HepG2 (cell line): Measurements from ENCODE around the gene TANC2. TPM values are rescaled to one million over a fixed set of nuclear protein-coding genes. Genes with fewer than 3 reads are reported as not detected.

Experiments used
- ATAC-seq: fragments of 200-7000 bp; cut with Tn5 transposase; 3 replicates; pipeline ENCODE4 v1.9.1; 2020; ENCODE audit warnings: mild to moderate bottlenecking, moderate library complexity
- BruUV-seq: library from RNA; stranded (reverse); fragments of 400-500 nt; replicated peaks from 2 replicates; lab custom pipeline; 2021; lab: Mats Ljungman, UMichigan
- CTCF ChIA-PET: fragments of 300-600 bp; formaldehyde crosslinking; extraction: SDS; loops from one replicate; lab custom pipeline; 2021; ENCODE audit warnings: low total read pairs, inconsistent platforms, low intra/inter-chr PET ratio; lab: Yijun Ruan, JAX
- POLR2A ChIA-PET: fragments of 350-600 bp; sonication (Branson Sonifier 250); formaldehyde crosslinking; loops from one replicate; lab custom pipeline; 2020; ENCODE audit warnings: antibody characterized with exemption, inconsistent platforms; lab: Yijun Ruan, JAX
- DNase-seq: peaks from one replicate; pipeline ENCODE4 v3.0.0-alpha.2; 2015; ENCODE audit warnings: low spot score
- FAIRE-seq: peaks from 3 replicates; lab custom pipeline; 2011; peaks lifted over from hg19 to GRCh38; lab: Jason Lieb, UNC
- H2AFZ ChIP-seq: one replicate; pipeline ENCODE4 v1.6.1; 2011; ENCODE audit warnings: low read length, inconsistent platforms
- H3K27ac ChIP-seq: fragments of 300-600 bp; 3 replicates; pipeline ENCODE4 v1.8.0; 2011; ENCODE audit warnings: mixed run types, mild to moderate bottlenecking, mixed read lengths, low read length, inconsistent platforms; ENCODE audit not compliant: insufficient read depth; ENCODE audit errors: extremely low read length
- H3K27me3 ChIP-seq, 2 experiments: fragments of 200-600 bp in 1 of 2; 2 replicates in 1 of 2; 3 replicates in 1 of 2; pipeline versions ENCODE4 v1.6.0 to v1.8.0; 2011; ENCODE audit warnings: low read length in 2 of 2, mild to moderate bottlenecking in 2 of 2, moderate library complexity in 2 of 2, inconsistent platforms in 1 of 2; ENCODE audit not compliant: insufficient read depth in 2 of 2, control insufficient read depth in 1 of 2
- H3K36me3 ChIP-seq, 2 experiments: fragments of 200-600 bp in 1 of 2; replicated peaks in 1 of 2; 2 replicates in 1 of 2; 3 replicates in 1 of 2; pipeline versions ENCODE4 v1.5.1 to v1.8.0; 2011; ENCODE audit warnings: low read length in 2 of 2, inconsistent platforms in 1 of 2; ENCODE audit not compliant: insufficient read depth in 2 of 2, control insufficient read depth in 1 of 2
- H3K4me1 ChIP-seq: 2 replicates; pipeline ENCODE4 v1.5.1; 2012; ENCODE audit warnings: low read length, inconsistent platforms; ENCODE audit not compliant: insufficient read depth
- H3K4me2 ChIP-seq: 2 replicates; pipeline ENCODE4 v1.6.0; 2011; ENCODE audit warnings: low read depth, low read length, inconsistent platforms
- H3K4me3 ChIP-seq, 3 experiments: fragments of 200-600 bp in 1 of 3; sonication (generic), shearing (Covaris generic) in 1 of 3; replicated peaks in 1 of 3; 2 replicates each; pipeline ENCODE4 v1.5.1; 2011 to 2016; ENCODE audit warnings: low read length in 3 of 3, inconsistent platforms in 2 of 3, low read depth in 2 of 3, mild to moderate bottlenecking in 2 of 3, control low read depth in 1 of 3, mixed read lengths in 1 of 3; ENCODE audit not compliant: insufficient read depth in 1 of 3
- H3K79me2 ChIP-seq: one replicate; pipeline ENCODE4 v1.6.1; 2011; ENCODE audit warnings: low read length, inconsistent platforms; ENCODE audit not compliant: insufficient read depth
- H3K9ac ChIP-seq: 2 replicates; pipeline ENCODE4 v1.6.0; 2011; ENCODE audit warnings: mild to moderate bottlenecking, low read depth, low read length, inconsistent platforms; ENCODE audit not compliant: insufficient read depth
- H3K9me3 ChIP-seq: 2 replicates; pipeline ENCODE4 v1.5.1; 2012; ENCODE audit warnings: mild to moderate bottlenecking, low read length
- H4K20me1 ChIP-seq: 2 replicates; pipeline ENCODE4 v1.6.0; 2011; ENCODE audit warnings: inconsistent platforms, mild to moderate bottlenecking, low read length, moderate library complexity; ENCODE audit not compliant: insufficient read depth
- FIP1L1 ChIP-seq: fragments of 200-400 bp; formaldehyde crosslinking; IDR thresholded peaks from 2 replicates; pipeline ENCODE4 v1.6.1; 2018; ENCODE audit warnings: low read depth, mild to moderate bottlenecking, low read length, moderate library complexity, borderline replicate concordance; ENCODE audit not compliant: insufficient read depth
- FOXP1 ChIP-seq, 2 experiments: fragments of 450-650 bp in 1 of 2; IDR thresholded peaks; 2 replicates each; pipeline ENCODE4 v1.6.1; 2017 to 2018; ENCODE audit warnings: antibody characterized with exemption in 1 of 2
- HCFC1 ChIP-seq: fragments of 150-350 bp; IDR thresholded peaks from 2 replicates; pipeline ENCODE4 v1.6.1; 2014; ENCODE audit warnings: low read depth, low read length
- HIC2 ChIP-seq: sonication (generic); formaldehyde crosslinking; IDR thresholded peaks from 2 replicates; pipeline ENCODE4 v1.9.0; 2022; ENCODE audit warnings: low read depth, missing genetic modification reagents
- HNRNPK ChIP-seq: fragments of 200-400 bp; formaldehyde crosslinking; IDR thresholded peaks from 2 replicates; pipeline ENCODE4 v1.6.1; 2018; ENCODE audit warnings: low read length, low read depth, moderate library complexity, mild to moderate bottlenecking; ENCODE audit not compliant: poor library complexity, severe bottlenecking
- MEIS2 ChIP-seq: sonication (generic); formaldehyde crosslinking; IDR thresholded peaks from 2 replicates; pipeline ENCODE4 v1.9.0; 2021; ENCODE audit warnings: mild to moderate bottlenecking, missing genetic modification reagents
- MLX ChIP-seq: IDR thresholded peaks from 2 replicates; pipeline ENCODE4 v1.6.1; 2016
- MYC ChIP-seq: sonication (generic); formaldehyde crosslinking; IDR thresholded peaks from 2 replicates; pipeline ENCODE4 v1.9.0; 2021; ENCODE audit warnings: missing genetic modification reagents, borderline replicate concordance
- ZNF333 ChIP-seq: sonication (generic); formaldehyde crosslinking; IDR thresholded peaks from 2 replicates; pipeline ENCODE4 v1.4.0; 2020; ENCODE audit warnings: mild to moderate bottlenecking, missing genetic modification reagents, borderline replicate concordance
- ZNF652 ChIP-seq: IDR thresholded peaks from 2 replicates; pipeline ENCODE4 v1.6.1; 2016; ENCODE audit warnings: low read depth, borderline replicate concordance
- ZNF670 ChIP-seq: sonication (generic); formaldehyde crosslinking; IDR thresholded peaks from 2 replicates; pipeline ENCODE4 v1.8.0; 2022; ENCODE audit warnings: mild to moderate bottlenecking, missing genetic modification reagents, borderline replicate concordance
- WGBS: methylation state at CpG from one replicate; pipeline ENCODE4 v1.1.6; 2017; ENCODE audit warnings: low lambda C conversion rate; 5-methylcytosine and 5-hydroxymethylcytosine counted together
- in situ Hi-C: cut with HindIII; loops from 2 replicates; pipeline ENCODE4 v1.10.0; 2017; ENCODE audit warnings: low pct_unique_long_range_greater_than_20kb; ENCODE audit not compliant: extremely low pct_ligation_motif_present
- intact Hi-C: fragments of 100-400 bp; cut with micrococcal nuclease; formaldehyde crosslinking; loops from one replicate; pipeline ENCODE4 v1.10.0; 2022; ENCODE audit not compliant: unreplicated experiment
- polyA plus RNA-seq, 8 experiments: library from polyadenylated mRNA; depleted of rRNA in 3 of 8; stranded (reverse) in 7 of 8; unstranded in 1 of 8; fragments of >200 nt; fragmentation: Illumina TruSeq in 4 of 8; extraction: Trizol in 4 of 8; gene quantifications; 2 replicates each; pipeline versions ENCODE4 v1.2.1 to v1.2.3, GENCODE V29; 2011 to 2016; ENCODE audit warnings: low read depth in 4 of 8, missing spikeins in 1 of 8, mixed read lengths in 1 of 8; ENCODE audit not compliant: insufficient read depth in 1 of 8
- total RNA-seq, 5 experiments: library from RNA; depleted of rRNA; stranded (reverse); fragments of >200 nt; fragmentation: Illumina TruSeq; extraction: Trizol; gene quantifications; 2 replicates each; pipeline ENCODE4 v1.2.3, GENCODE V29; 2016; ENCODE audit warnings: low read depth in 1 of 5

TANC2 gene
- total and polyA plus RNA-seq, 2 of the 13 experiments (the other 11 are each of a cell fraction or from before 2014, with no cell fraction given): 0.08 to 0.20 TPM

- Histone ChIP-seq H3K27me3 (no peaks in the 10 kb centered on the region; a peak in 1 of 5 replicates), H3K79me2 (no peaks in the 10 kb centered on the region), H3K4me3 (no peak overlapping the region), H3K9me3 (no peaks in the 10 kb centered on the region), H3K9ac (no peak overlapping the region)
- POLR2A ChIA-PET: no interaction called here
- in situ Hi-C loops: no loop called here
- FAIRE-seq (no peak), DNase-seq (no peak)
- WGBS: 6% methylated on average over 1 of the region's 1 CpG
- intact Hi-C loops: no loop called here
- TF ChIP-seq ZNF333 (CRISPR knock-in tag): no peak
- TF ChIP-seq MYC (CRISPR knock-in tag): no peak
- no peak for TF ChIP-seq FIP1L1
- TF ChIP-seq, all 625 proteins: peak for 0
- Histone ChIP-seq H3K4me2 (no peak overlapping the region), H2AFZ (no peak overlapping the region), H3K27ac (no peak overlapping the region), H3K4me1 (no peaks in the 10 kb centered on the region), H3K36me3 (no peaks in the 10 kb centered on the region), H4K20me1 (no peaks in the 10 kb centered on the region)
- CTCF ChIA-PET: no interaction called here
- ATAC-seq: no peak
- no TSS peak for BruUV-seq
These were observed 32.1 kb downstream of the TANC2 start for GRCh38 chr17:62998166-62998565.

- Histone ChIP-seq H3K4me3 (no peak overlapping the region), H3K4me2 (no peak overlapping the region), H4K20me1 (no peaks in the 10 kb centered on the region), H3K27ac (no peak overlapping the region), H3K36me3 (no peaks in the 10 kb centered on the region), H3K9me3 (no peaks in the 10 kb centered on the region), H2AFZ (no peak overlapping the region), H3K4me1 (no peaks in the 10 kb centered on the region), H3K27me3 (no peaks in the 10 kb centered on the region; a peak in 1 of 5 replicates), H3K79me2 (no peaks in the 10 kb centered on the region), H3K9ac (no peak overlapping the region)
- intact Hi-C loops: no loop called here
- no TSS peak for BruUV-seq
- DNase-seq: no peak
- ATAC-seq: no peak
- no peak for FAIRE-seq
- in situ Hi-C loops: no loop called here
- TF ChIP-seq HIC2 (CRISPR knock-in tag): no peak
- no peak for TF ChIP-seq HCFC1
- no peak for TF ChIP-seq ZNF652 (CRISPR knock-in tag)
- no peak for TF ChIP-seq FOXP1 (IDR thresholded peaks at IDR 0.05)
- TF ChIP-seq FOXP1 (CRISPR knock-in tag; IDR thresholded peaks at IDR 0.05): no peak
- TF ChIP-seq ZNF670 (CRISPR knock-in tag): no peak
- no peak for TF ChIP-seq MEIS2
- TF ChIP-seq MLX (CRISPR knock-in tag): no peak
- no peak for TF ChIP-seq HNRNPK
- WGBS: 7% methylated on average over 1 of the region's 1 CpG
- POLR2A ChIA-PET: no interaction called here
- CTCF ChIA-PET: no interaction called here
These were observed 32.8 kb downstream of the TANC2 start for GRCh38 chr17:62998665-62999393.
